Measurements from ENCODE around the gene PTTG2.

Gene PTTG2

DNA sequence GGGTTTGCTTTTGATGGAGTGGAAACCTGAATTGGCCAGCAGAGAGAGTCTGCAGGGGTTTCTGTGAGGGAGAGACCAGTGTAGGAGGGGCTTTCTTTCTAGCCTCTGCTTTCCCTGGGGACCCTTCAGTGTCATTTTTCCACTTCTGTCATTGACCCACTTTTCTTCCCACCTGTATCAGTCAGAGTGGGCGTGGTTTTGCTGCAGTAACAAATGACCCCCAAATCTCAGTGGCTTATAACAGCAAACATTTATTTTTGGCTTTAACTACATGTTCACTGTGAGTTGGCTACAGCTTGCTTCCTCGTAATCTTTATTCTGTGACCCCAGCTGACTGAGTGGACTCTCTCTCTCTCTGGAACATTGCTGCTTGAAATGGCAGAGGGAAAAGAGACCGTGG lies 25.6 kb upstream of the PTTG2 start:
- TF ChIP-seq, protein P1, sequence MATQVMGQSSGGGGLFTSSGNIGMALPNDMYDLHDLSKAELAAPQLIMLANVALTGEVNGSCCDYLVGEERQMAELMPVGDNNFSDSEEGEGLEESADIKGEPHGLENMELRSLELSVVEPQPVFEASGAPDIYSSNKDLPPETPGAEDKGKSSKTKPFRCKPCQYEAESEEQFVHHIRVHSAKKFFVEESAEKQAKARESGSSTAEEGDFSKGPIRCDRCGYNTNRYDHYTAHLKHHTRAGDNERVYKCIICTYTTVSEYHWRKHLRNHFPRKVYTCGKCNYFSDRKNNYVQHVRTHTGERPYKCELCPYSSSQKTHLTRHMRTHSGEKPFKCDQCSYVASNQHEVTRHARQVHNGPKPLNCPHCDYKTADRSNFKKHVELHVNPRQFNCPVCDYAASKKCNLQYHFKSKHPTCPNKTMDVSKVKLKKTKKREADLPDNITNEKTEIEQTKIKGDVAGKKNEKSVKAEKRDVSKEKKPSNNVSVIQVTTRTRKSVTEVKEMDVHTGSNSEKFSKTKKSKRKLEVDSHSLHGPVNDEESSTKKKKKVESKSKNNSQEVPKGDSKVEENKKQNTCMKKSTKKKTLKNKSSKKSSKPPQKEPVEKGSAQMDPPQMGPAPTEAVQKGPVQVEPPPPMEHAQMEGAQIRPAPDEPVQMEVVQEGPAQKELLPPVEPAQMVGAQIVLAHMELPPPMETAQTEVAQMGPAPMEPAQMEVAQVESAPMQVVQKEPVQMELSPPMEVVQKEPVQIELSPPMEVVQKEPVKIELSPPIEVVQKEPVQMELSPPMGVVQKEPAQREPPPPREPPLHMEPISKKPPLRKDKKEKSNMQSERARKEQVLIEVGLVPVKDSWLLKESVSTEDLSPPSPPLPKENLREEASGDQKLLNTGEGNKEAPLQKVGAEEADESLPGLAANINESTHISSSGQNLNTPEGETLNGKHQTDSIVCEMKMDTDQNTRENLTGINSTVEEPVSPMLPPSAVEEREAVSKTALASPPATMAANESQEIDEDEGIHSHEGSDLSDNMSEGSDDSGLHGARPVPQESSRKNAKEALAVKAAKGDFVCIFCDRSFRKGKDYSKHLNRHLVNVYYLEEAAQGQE (IDR thresholded peaks at IDR 0.05; ENCODE audit: low read depth) = no peak
- TF ChIP-seq YY1 (IDR thresholded peaks at IDR 0.05; ENCODE audit: low read depth) (no peak), EP300 (IDR thresholded peaks at IDR 0.05; ENCODE audit: borderline replicate concordance) (no peak), CREB1 (IDR thresholded peaks at IDR 0.05; ENCODE audit: low read depth) (no peak), RAD21 (IDR thresholded peaks at IDR 0.05; ENCODE audit: low read depth) (no peak), TCF12 (IDR thresholded peaks at IDR 0.05; ENCODE audit: low read depth) (no peak), CEBPB (IDR thresholded peaks at IDR 0.05) (no peak), EGR1 (IDR thresholded peaks at IDR 0.05) (no peak), FOXM1 (IDR thresholded peaks at IDR 0.05; ENCODE audit: borderline replicate concordance, low read depth) (no peak), NFIC (IDR thresholded peaks at IDR 0.05) (no peak), TAF1 (IDR thresholded peaks at IDR 0.05; ENCODE audit: low read depth) (no peak), ZBTB7A (IDR thresholded peaks at IDR 0.05; ENCODE audit: low read depth) (no peak), TEAD4 (IDR thresholded peaks at IDR 0.05) (no peak)
- TF ChIP-seq, protein P2, sequence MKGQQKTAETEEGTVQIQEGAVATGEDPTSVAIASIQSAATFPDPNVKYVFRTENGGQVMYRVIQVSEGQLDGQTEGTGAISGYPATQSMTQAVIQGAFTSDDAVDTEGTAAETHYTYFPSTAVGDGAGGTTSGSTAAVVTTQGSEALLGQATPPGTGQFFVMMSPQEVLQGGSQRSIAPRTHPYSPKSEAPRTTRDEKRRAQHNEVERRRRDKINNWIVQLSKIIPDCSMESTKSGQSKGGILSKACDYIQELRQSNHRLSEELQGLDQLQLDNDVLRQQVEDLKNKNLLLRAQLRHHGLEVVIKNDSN (IDR thresholded peaks at IDR 0.05) = no peak
- TF ChIP-seq, protein P3, sequence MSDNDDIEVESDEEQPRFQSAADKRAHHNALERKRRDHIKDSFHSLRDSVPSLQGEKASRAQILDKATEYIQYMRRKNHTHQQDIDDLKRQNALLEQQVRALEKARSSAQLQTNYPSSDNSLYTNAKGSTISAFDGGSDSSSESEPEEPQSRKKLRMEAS (IDR thresholded peaks at IDR 0.05) = no peak

DNA sequence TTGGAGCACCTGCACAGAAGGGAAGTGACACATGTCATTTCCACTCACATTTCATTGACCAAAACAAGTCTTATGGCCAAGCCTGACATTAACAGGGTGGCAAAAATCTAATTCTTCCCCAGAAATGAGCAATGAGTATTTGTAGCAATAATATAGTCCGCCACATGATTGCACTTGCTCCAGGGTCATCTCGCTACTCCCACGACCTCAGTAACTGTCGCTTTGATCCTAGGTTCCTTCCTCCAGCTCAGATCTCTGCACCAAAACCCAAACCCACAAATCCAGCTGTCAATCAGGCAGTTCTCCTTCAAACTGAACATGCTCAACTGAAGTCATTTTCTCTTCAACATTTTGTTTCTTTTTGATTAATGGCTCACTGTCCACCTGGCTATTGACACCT lies 25.2 kb upstream of the PTTG2 start:
- no peak for TF ChIP-seq CREB1 (IDR thresholded peaks at IDR 0.05; ENCODE audit: low read depth)
- no peak for TF ChIP-seq EP300 (IDR thresholded peaks at IDR 0.05; ENCODE audit: borderline replicate concordance)
- TF ChIP-seq TEAD4 (IDR thresholded peaks at IDR 0.05) = no peak
- no peak for TF ChIP-seq NFIC (IDR thresholded peaks at IDR 0.05)
- TF ChIP-seq, protein P1 (IDR thresholded peaks at IDR 0.05; ENCODE audit: low read depth) = no peak
- TF ChIP-seq, protein P3 (IDR thresholded peaks at IDR 0.05) = no peak

DNA sequence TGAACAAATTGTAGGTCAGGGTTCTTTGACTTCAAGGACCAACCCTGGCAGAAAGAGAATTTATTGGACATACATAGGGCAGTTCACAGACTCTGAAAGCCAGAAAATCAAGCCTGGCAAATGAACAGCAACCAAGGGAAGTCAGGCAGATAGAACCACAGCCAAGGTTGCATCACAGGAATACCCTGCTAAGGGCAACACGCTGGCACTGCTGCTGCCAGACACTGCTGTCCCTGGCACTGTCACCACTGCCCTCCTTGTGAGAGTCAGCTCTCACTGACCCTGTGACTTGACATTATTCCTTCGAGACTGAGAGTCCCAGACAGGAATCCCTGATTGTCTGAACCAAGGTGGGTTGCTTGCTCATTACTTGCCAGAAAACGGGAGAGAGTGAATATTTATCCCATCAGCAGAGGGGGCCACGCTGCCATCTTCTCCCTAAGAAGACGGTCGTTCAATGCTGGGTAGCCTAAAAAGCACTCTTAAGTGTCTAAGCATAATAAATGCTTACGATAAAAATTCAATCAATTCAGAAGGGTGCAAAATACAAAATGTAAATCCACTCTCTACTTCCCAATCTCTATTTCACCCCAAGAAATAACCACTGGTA lies 23.2 kb upstream of the PTTG2 start:
- TF ChIP-seq TAF1 (IDR thresholded peaks at IDR 0.05; ENCODE audit: low read depth) = no peak
- no peak for TF ChIP-seq NFIC (IDR thresholded peaks at IDR 0.05)
- no peak for TF ChIP-seq RAD21 (IDR thresholded peaks at IDR 0.05; ENCODE audit: low read depth)
- TF ChIP-seq, protein P1 (IDR thresholded peaks at IDR 0.05; ENCODE audit: low read depth) = no peak
- TF ChIP-seq CEBPB (IDR thresholded peaks at IDR 0.05) = no peak
- TF ChIP-seq, protein P2 (IDR thresholded peaks at IDR 0.05) = no peak
- TF ChIP-seq ZBTB7A (IDR thresholded peaks at IDR 0.05; ENCODE audit: low read depth) = no peak
- no peak for TF ChIP-seq TEAD4 (IDR thresholded peaks at IDR 0.05)
- no peak for TF ChIP-seq FOXM1 (IDR thresholded peaks at IDR 0.05; ENCODE audit: borderline replicate concordance, low read depth)
- TF ChIP-seq YY1 (IDR thresholded peaks at IDR 0.05; ENCODE audit: low read depth) = no peak
- TF ChIP-seq, protein P3 (IDR thresholded peaks at IDR 0.05) = no peak
- TF ChIP-seq EGR1 (IDR thresholded peaks at IDR 0.05) = no peak
- TF ChIP-seq CREB1 (IDR thresholded peaks at IDR 0.05; ENCODE audit: low read depth) = no peak
- no peak for TF ChIP-seq EP300 (IDR thresholded peaks at IDR 0.05; ENCODE audit: borderline replicate concordance)
- no peak for TF ChIP-seq TCF12 (IDR thresholded peaks at IDR 0.05; ENCODE audit: low read depth)

DNA sequence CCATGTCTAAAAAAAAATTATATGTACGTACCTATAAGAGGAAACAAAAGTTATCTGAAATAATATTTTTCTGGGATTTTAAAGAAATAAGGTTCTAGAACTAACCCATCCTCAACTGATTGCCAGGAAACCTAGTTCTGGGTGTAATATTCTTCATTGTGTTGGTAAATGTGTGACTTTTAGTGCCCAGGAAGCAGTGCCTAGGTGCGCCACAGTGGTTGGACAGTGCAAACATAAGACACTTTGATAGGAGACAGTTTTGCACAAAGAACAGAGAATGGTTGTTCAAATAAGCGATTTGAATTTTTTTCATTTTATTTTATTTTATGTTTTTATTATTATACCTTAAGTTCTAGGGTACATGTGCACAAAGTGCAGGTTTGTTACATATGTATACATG lies 22.0 kb upstream of the PTTG2 start:
- no peak for TF ChIP-seq YY1 (IDR thresholded peaks at IDR 0.05; ENCODE audit: low read depth)
- TF ChIP-seq ZBTB7A (IDR thresholded peaks at IDR 0.05; ENCODE audit: low read depth) = no peak
- TF ChIP-seq TEAD4 (IDR thresholded peaks at IDR 0.05) = no peak
- TF ChIP-seq CREB1 (IDR thresholded peaks at IDR 0.05; ENCODE audit: low read depth) = no peak
- TF ChIP-seq, protein P2 (IDR thresholded peaks at IDR 0.05) = no peak
- TF ChIP-seq, protein P1 (IDR thresholded peaks at IDR 0.05; ENCODE audit: low read depth) = no peak
- no peak for TF ChIP-seq EP300 (IDR thresholded peaks at IDR 0.05; ENCODE audit: borderline replicate concordance)
- TF ChIP-seq, protein P3 (IDR thresholded peaks at IDR 0.05) = no peak
- TF ChIP-seq TAF1 (IDR thresholded peaks at IDR 0.05; ENCODE audit: low read depth) = no peak
- TF ChIP-seq FOXM1 (IDR thresholded peaks at IDR 0.05; ENCODE audit: borderline replicate concordance, low read depth) = no peak
- no peak for TF ChIP-seq NFIC (IDR thresholded peaks at IDR 0.05)
- TF ChIP-seq EGR1 (IDR thresholded peaks at IDR 0.05) = no peak
- TF ChIP-seq TCF12 (IDR thresholded peaks at IDR 0.05; ENCODE audit: low read depth) = no peak
- TF ChIP-seq CEBPB (IDR thresholded peaks at IDR 0.05) = no peak
- no peak for TF ChIP-seq RAD21 (IDR thresholded peaks at IDR 0.05; ENCODE audit: low read depth)
